Calu3 (cell line): ENCODE results near the gene SYTL1. TPM values are rescaled to one million over a fixed set of nuclear protein-coding genes. Genes with fewer than 3 reads are reported as not detected.

Experiments
- BruUV-seq: library from RNA; stranded (reverse); fragments of 400-500 nt; replicated peaks from 2 replicates; lab custom pipeline; 2021; lab: Mats Ljungman, UMichigan
- CTCF ChIA-PET: fragments of 300-600 bp; sonication (Branson Sonifier 250); formaldehyde crosslinking; loops from one replicate; lab custom pipeline; 2022; ENCODE audit warnings: antibody characterized with exemption; lab: Charles Lee
- DNase-seq: peaks from one replicate; pipeline ENCODE4 v3.0.0; 2022
- H3K27ac Mint-ChIP-seq: one replicate; pipeline ENCODE4 v1.8.0; 2022; ENCODE audit warnings: mixed read lengths; ENCODE audit not compliant: unreplicated experiment
- H3K27me3 Mint-ChIP-seq: one replicate; pipeline ENCODE4 v1.8.0; 2022; ENCODE audit warnings: mixed read lengths; ENCODE audit not compliant: unreplicated experiment
- H3K36me3 Mint-ChIP-seq: one replicate; pipeline ENCODE4 v1.8.0; 2022; ENCODE audit warnings: mild to moderate bottlenecking, moderate library complexity, mixed read lengths; ENCODE audit not compliant: insufficient read depth, unreplicated experiment
- H3K4me1 Mint-ChIP-seq: one replicate; pipeline ENCODE4 v1.8.0; 2022; ENCODE audit warnings: mild to moderate bottlenecking, low read depth, mixed read lengths; ENCODE audit not compliant: unreplicated experiment
- H3K4me3 Mint-ChIP-seq: one replicate; pipeline ENCODE4 v1.8.0; 2022; ENCODE audit warnings: mild to moderate bottlenecking, low read depth, moderate library complexity, mixed read lengths; ENCODE audit not compliant: unreplicated experiment
- H3K9me3 Mint-ChIP-seq: one replicate; pipeline ENCODE4 v1.8.0; 2022; ENCODE audit warnings: low read depth, mixed read lengths; ENCODE audit not compliant: unreplicated experiment
- CTCF ChIP-seq: fragments of 200-600 bp; IDR thresholded peaks from one replicate; pipeline ENCODE4 v1.8.0; 2022; ENCODE audit warnings: antibody characterized with exemption; ENCODE audit not compliant: unreplicated experiment
- intact Hi-C: fragments of 100-400 bp; cut with micrococcal nuclease; formaldehyde crosslinking; loops from one replicate; pipeline ENCODE4 v1.10.0; 2022; ENCODE audit not compliant: unreplicated experiment
- total RNA-seq: library from RNA; stranded (reverse); gene quantifications from 2 replicates; pipeline ENCODE4 v1.2.3, GENCODE V29; 2022

The SYTL1 gene
- total RNA-seq, 1 experiment from 2014 or later: 15.0 TPM

- BruUV-seq: no TSS peak
- no peak overlapping the region for H3K4me3 Mint-ChIP-seq
- TF ChIP-seq CTCF: no peak
- intact Hi-C loops: no loop called here
- no peaks in the 10 kb centered on the region for H3K27me3 Mint-ChIP-seq
- peaks cover 16% of the 10 kb centered on the region for H3K4me1 Mint-ChIP-seq
- no peak overlapping the region for H3K27ac Mint-ChIP-seq
- peaks cover 36% of the 10 kb centered on the region for H3K36me3 Mint-ChIP-seq
- peak; percentile 60 for DNase-seq
- H3K9me3 Mint-ChIP-seq: no peaks in the 10 kb centered on the region
- CTCF ChIA-PET: interaction anchor here (0.7 kb wide), 1 partner anchor 169 kb away, joined by 13 read pairs; no protein-coding TSS in a partner anchor
Measured at GRCh38 chr1:27348861-27349783, 7.3 kb downstream of the SYTL1 start.

GRCh38 chr1:27349784-27350662, 8.2 kb downstream of the SYTL1 start:
- Mint-ChIP-seq H3K27ac (no peak overlapping the region), H3K27me3 (no peaks in the 10 kb centered on the region), H3K9me3 (no peaks in the 10 kb centered on the region), H3K4me1 (peaks cover 16% of the 10 kb centered on the region), H3K4me3 (no peak overlapping the region), H3K36me3 (peaks cover 36% of the 10 kb centered on the region)
- DNase-seq: no peak
- intact Hi-C loops: no loop called here
- TF ChIP-seq CTCF: no peak
- CTCF ChIA-PET: interaction anchor here (0.6 kb wide), 1 partner anchor 706 kb away, joined by 3 read pairs; no protein-coding TSS in a partner anchor
- BruUV-seq: no TSS peak

GRCh38 chr1:27350663-27351540, 9.1 kb downstream of the SYTL1 start:
- Mint-ChIP-seq H3K9me3 (no peaks in the 10 kb centered on the region), H3K4me3 (no peak overlapping the region), H3K27me3 (no peaks in the 10 kb centered on the region), H3K4me1 (peaks cover 16% of the 10 kb centered on the region), H3K36me3 (peaks cover 34% of the 10 kb centered on the region), H3K27ac (no peak overlapping the region)
- no TSS peak for BruUV-seq
- DNase-seq: no peak
- CTCF ChIA-PET: interaction anchor here (0.6 kb wide), 1 partner anchor 707 kb away, joined by 3 read pairs; no protein-coding TSS in a partner anchor
- TF ChIP-seq CTCF: no peak
- intact Hi-C loops: no loop called here
